D721Med (cell line): Measurements from ENCODE around the gene DUSP28.

Experiments used
- DNase-seq: peaks from one replicate; pipeline ENCODE4 v3.0.0; 2011; ENCODE audit warnings: low spot score; ENCODE audit not compliant: insufficient read length
- FAIRE-seq: peaks from 2 replicates; lab custom pipeline; 2011; peaks lifted over from hg19 to GRCh38; lab: Jason Lieb, UNC
- CTCF ChIP-seq: IDR thresholded peaks from 2 replicates; pipeline ENCODE4 v1.5.1; 2012; ENCODE audit warnings: mild to moderate bottlenecking, control low read depth; ENCODE audit not compliant: insufficient read depth; ENCODE audit errors: missing control alignments

Gene DUSP28

DNA sequence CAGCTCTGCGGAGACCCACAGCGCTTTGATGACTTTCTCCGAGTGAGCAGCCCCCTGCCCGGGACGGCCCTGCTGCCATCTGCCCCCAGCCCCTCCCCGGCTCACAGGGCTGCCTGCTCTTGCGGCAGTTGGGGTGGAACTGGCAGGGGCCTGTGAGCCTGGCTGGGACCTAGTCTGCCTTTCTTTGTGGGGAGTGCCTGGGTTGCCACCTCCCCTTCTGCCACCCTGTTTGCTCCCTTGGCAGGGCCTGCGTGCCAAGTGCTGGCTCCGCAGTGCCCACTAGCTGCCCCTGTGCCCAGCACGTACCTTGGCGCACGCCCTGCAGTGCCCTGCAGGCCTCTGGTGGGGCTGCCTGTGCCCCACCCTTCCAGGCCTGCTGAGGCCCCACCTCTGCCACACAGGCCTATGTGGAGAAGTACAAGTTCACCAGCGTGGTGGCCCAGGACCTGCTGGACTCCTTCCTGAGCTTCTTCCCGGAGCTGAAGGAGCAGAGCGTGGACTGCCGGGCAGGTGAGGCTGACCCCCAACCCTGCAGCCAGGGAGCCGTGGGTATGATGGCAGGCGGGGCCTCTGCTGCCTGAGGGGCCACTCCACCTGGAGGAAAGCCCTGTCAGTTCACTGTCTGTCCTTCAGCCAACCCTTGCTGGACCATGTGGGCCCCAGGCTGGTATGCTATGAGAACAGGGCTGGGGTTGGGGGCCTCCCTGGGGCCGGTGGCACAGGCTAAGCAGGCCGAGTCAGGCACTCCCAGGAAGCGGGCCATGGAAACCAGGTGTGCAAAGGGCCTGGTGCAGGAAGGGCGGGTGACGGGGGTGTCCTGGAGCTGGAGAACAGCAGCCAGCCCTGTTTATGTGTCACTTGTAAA, 15.2 kb downstream of the DUSP28 start:
- TF ChIP-seq CTCF, result no peak

DNA sequence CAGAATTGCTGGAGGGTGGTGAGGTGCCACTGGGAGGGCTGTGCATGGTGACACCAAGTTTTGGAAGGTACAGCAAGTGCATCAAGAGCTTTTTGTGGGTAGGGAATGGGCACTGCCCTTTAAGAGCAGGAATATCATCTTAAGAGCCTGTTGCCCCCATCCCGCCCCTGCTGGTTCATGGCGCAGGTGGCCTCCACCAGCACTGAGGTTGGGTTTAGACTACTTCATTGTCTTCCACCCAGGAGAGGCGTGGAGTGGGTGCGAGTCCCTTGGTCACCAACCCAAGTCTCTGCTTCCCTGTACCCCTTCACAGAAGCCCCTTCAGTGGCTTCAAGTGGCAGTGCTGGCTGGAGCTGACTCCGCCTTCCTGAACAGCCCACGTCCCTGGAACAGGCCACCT, 15.9 kb downstream of the DUSP28 start:
- FAIRE-seq (no peak), DNase-seq (no peak)
- TF ChIP-seq CTCF, result no peak

More for the DNA sequence above, 15.2 kb downstream of the DUSP28 start:
- FAIRE-seq, result no peak
- no peak for DNase-seq

- FAIRE-seq (no peak), DNase-seq (no peak)
- no peak for TF ChIP-seq CTCF
Measured at GRCh38 chr2:240576436-240577205, 16.5 kb downstream of the DUSP28 start.

GRCh38 chr2:240577281-240578109, 17.3 kb downstream of the DUSP28 start:
- TF ChIP-seq CTCF, result no peak
- no peak for FAIRE-seq
- DNase-seq, result no peak

- no peak for TF ChIP-seq CTCF
- FAIRE-seq (no peak), DNase-seq (no peak)
Measured at GRCh38 chr2:240578110-240578450, 17.9 kb downstream of the DUSP28 start.

GRCh38 chr2:240578488-240578887, 18.3 kb downstream of the DUSP28 start:
- FAIRE-seq, result no peak
- no peak for TF ChIP-seq CTCF

More at GRCh38 chr2:240578488-240578887, 18.3 kb downstream of the DUSP28 start:
- no peak for DNase-seq
